ENCODE results near the gene HEY2.
"Not testable (repeated sequence)": the region's sequence is repeated elsewhere in the genome, so short reads cannot be mapped to it uniquely, and the experiment has no call there.

The HEY2 gene

GRCh38 chr6:125798734-125799508, 49.5 kb downstream of the HEY2 start:
- no peak for DNase-seq (ENCODE audit: extremely low spot score)
- TF ChIP-seq L3MBTL2 (conservative IDR thresholded peaks at IDR 0.05) (no peak), FOXA1 (IDR thresholded peaks at IDR 0.05) (no peak), FOXK2 (IDR thresholded peaks at IDR 0.05) (no peak), HDGF (IDR thresholded peaks at IDR 0.05; ENCODE audit: borderline replicate concordance) (no peak), FOXM1 (IDR thresholded peaks at IDR 0.05; ENCODE audit: borderline replicate concordance) (no peak), LEF1 (IDR thresholded peaks at IDR 0.05; ENCODE audit: borderline replicate concordance) (no peak), SP1 (IDR thresholded peaks at IDR 0.05) (no peak), PKNOX1 (IDR thresholded peaks at IDR 0.05) (no peak), SUZ12 (IDR thresholded peaks at IDR 0.05) (no peak), NFRKB (IDR thresholded peaks at IDR 0.05) (no peak), ELF4 (IDR thresholded peaks at IDR 0.05) (no peak)
- ChIA-PET POLR2A (no interaction called here), CTCF (interaction anchor here (0.9 kb wide), 1 partner anchor 487 kb away, joined by 3 read pairs; no protein-coding TSS in a partner anchor)

- TF ChIP-seq ARNT (IDR thresholded peaks at IDR 0.05), result no peak
- TF ChIP-seq L3MBTL2 (conservative IDR thresholded peaks at IDR 0.05), result no peak
- TF ChIP-seq CTBP1 (IDR thresholded peaks at IDR 0.05; ENCODE audit: borderline replicate concordance), result no peak
- TF ChIP-seq HDGF (IDR thresholded peaks at IDR 0.05; ENCODE audit: borderline replicate concordance), result no peak
- TF ChIP-seq FOXA1 (IDR thresholded peaks at IDR 0.05), result no peak
- TF ChIP-seq BHLHE40 (IDR thresholded peaks at IDR 0.05; ENCODE audit: borderline replicate concordance), result no peak
- no peak for TF ChIP-seq NFRKB (IDR thresholded peaks at IDR 0.05)
- no peak for TF ChIP-seq SP1 (IDR thresholded peaks at IDR 0.05)
- ChIA-PET POLR2A (interaction anchor here (1.2 kb wide), 1 partner anchor 21 kb away, joined by 3 read pairs; no protein-coding TSS in a partner anchor), CTCF (no interaction called here)
- no peak for DNase-seq (ENCODE audit: extremely low spot score)
Measured at GRCh38 chr6:125802383-125802782, 53.0 kb downstream of the HEY2 start.

- ChIA-PET POLR2A (interaction anchor here (1.2 kb wide), 1 partner anchor 22 kb away, joined by 3 read pairs; no protein-coding TSS in a partner anchor), CTCF (no interaction called here)
- DNase-seq (ENCODE audit: extremely low spot score), result no peak
- TF ChIP-seq BHLHE40 (IDR thresholded peaks at IDR 0.05; ENCODE audit: borderline replicate concordance) (no peak), FOXK2 (IDR thresholded peaks at IDR 0.05) (no peak), FOXA1 (IDR thresholded peaks at IDR 0.05) (no peak), SUZ12 (IDR thresholded peaks at IDR 0.05) (no peak), ZNF384 (IDR thresholded peaks at IDR 0.05) (no peak), TARDBP (IDR thresholded peaks at IDR 0.05) (no peak), HDGF (IDR thresholded peaks at IDR 0.05; ENCODE audit: borderline replicate concordance) (no peak), CTBP1 (IDR thresholded peaks at IDR 0.05; ENCODE audit: borderline replicate concordance) (no peak), FOXM1 (IDR thresholded peaks at IDR 0.05; ENCODE audit: borderline replicate concordance) (no peak)
Measured at GRCh38 chr6:125802943-125803377, 53.5 kb downstream of the HEY2 start.

- CTCF ChIA-PET, result interaction anchor here (1.0 kb wide), 1 partner anchor 152 kb away, joined by 3 read pairs; the partner anchor contains the start of gene HINT3
- POLR2A ChIA-PET, result interaction anchor here (0.6 kb wide), 1 partner anchor 24 kb away, joined by 3 read pairs; no protein-coding TSS in a partner anchor
- DNase-seq (ENCODE audit: extremely low spot score), result no peak
- TF ChIP-seq FOXM1 (IDR thresholded peaks at IDR 0.05; ENCODE audit: borderline replicate concordance), result no peak
- TF ChIP-seq ELF4 (IDR thresholded peaks at IDR 0.05), result no peak
- no peak for TF ChIP-seq PKNOX1 (IDR thresholded peaks at IDR 0.05)
- TF ChIP-seq NFRKB (IDR thresholded peaks at IDR 0.05), result no peak
- no peak for TF ChIP-seq SP1 (IDR thresholded peaks at IDR 0.05)
- TF ChIP-seq CTBP1 (IDR thresholded peaks at IDR 0.05; ENCODE audit: borderline replicate concordance), result no peak
- TF ChIP-seq BHLHE40 (IDR thresholded peaks at IDR 0.05; ENCODE audit: borderline replicate concordance), result no peak
- no peak for TF ChIP-seq FOXA1 (IDR thresholded peaks at IDR 0.05)
- TF ChIP-seq LEF1 (IDR thresholded peaks at IDR 0.05; ENCODE audit: borderline replicate concordance), result no peak
Measured at GRCh38 chr6:125804264-125804663, 54.8 kb downstream of the HEY2 start.

GRCh38 chr6:125804866-125805425, 55.5 kb downstream of the HEY2 start:
- not testable (repeated sequence) for DNase-seq (ENCODE audit: extremely low spot score)
- POLR2A ChIA-PET, result interaction anchor here (0.6 kb wide), 1 partner anchor 25 kb away, joined by 3 read pairs; no protein-coding TSS in a partner anchor
- TF ChIP-seq ZNF384 (IDR thresholded peaks at IDR 0.05), result peak; percentile 46; the same call in 1 of the 2 replicates
- CTCF ChIA-PET, result interaction anchor here (1.0 kb wide), 1 partner anchor 151 kb away, joined by 3 read pairs; the partner anchor contains the start of gene HINT3

- POLR2A ChIA-PET, result no interaction called here
Measured at GRCh38 chr6:125806813-125807212, 57.4 kb downstream of the HEY2 start.

GRCh38 chr6:125807293-125807692, 57.9 kb downstream of the HEY2 start:
- no peak for TF ChIP-seq CTBP1 (IDR thresholded peaks at IDR 0.05; ENCODE audit: borderline replicate concordance)
- no peak for TF ChIP-seq L3MBTL2 (conservative IDR thresholded peaks at IDR 0.05)
- TF ChIP-seq FOXM1 (IDR thresholded peaks at IDR 0.05; ENCODE audit: borderline replicate concordance), result no peak
- no peak for TF ChIP-seq SP1 (IDR thresholded peaks at IDR 0.05)
- no peak for TF ChIP-seq PKNOX1 (IDR thresholded peaks at IDR 0.05)
- no peak for TF ChIP-seq HDGF (IDR thresholded peaks at IDR 0.05; ENCODE audit: borderline replicate concordance)
- no peak for TF ChIP-seq ELF4 (IDR thresholded peaks at IDR 0.05)
- TF ChIP-seq NFRKB (IDR thresholded peaks at IDR 0.05), result no peak
- no peak for TF ChIP-seq SUZ12 (IDR thresholded peaks at IDR 0.05)
- no peak for TF ChIP-seq ZNF384 (IDR thresholded peaks at IDR 0.05)
- no peak for TF ChIP-seq ARNT (IDR thresholded peaks at IDR 0.05)
- TF ChIP-seq FOXA1 (IDR thresholded peaks at IDR 0.05), result no peak
- no peak for TF ChIP-seq TARDBP (IDR thresholded peaks at IDR 0.05)
- no peak for TF ChIP-seq FOXK2 (IDR thresholded peaks at IDR 0.05)
- TF ChIP-seq LEF1 (IDR thresholded peaks at IDR 0.05; ENCODE audit: borderline replicate concordance), result no peak
- CTCF ChIA-PET, result interaction anchor here (0.7 to 1.6 kb wide), 3 partner anchors 15 to 149 kb away, joined by 3 to 4 read pairs (median 3); no protein-coding TSS in a partner anchor

More at GRCh38 chr6:125806813-125807212, 57.4 kb downstream of the HEY2 start:
- CTCF ChIA-PET, result interaction anchor here (1.6 kb wide), 1 partner anchor 15 kb away, joined by 4 read pairs; no protein-coding TSS in a partner anchor
- no peak for TF ChIP-seq L3MBTL2 (conservative IDR thresholded peaks at IDR 0.05)
- no peak for TF ChIP-seq HDGF (IDR thresholded peaks at IDR 0.05; ENCODE audit: borderline replicate concordance)
- TF ChIP-seq LEF1 (IDR thresholded peaks at IDR 0.05; ENCODE audit: borderline replicate concordance), result no peak
- DNase-seq (ENCODE audit: extremely low spot score), result no peak

More at GRCh38 chr6:125807293-125807692, 57.9 kb downstream of the HEY2 start:
- POLR2A ChIA-PET, result interaction anchor here (1.4 kb wide), 1 partner anchor 16 kb away, joined by 5 read pairs; the partner anchor contains the start of gene NCOA7
- no peak for DNase-seq (ENCODE audit: extremely low spot score)
